Measurements from ENCODE around the gene OR10A4. TPM values are rescaled to one million over a fixed set of nuclear protein-coding genes. Genes with fewer than 3 reads are reported as not detected.
A peak's percentile ranks its signal among the peaks of the same experiment; 100 is the strongest.
"Not testable (repeated sequence)": the region's sequence is repeated elsewhere in the genome, so short reads cannot be mapped to it uniquely, and the experiment has no call there.

Gene OR10A4
- total and polyA plus RNA-seq, 2 experiments from 2014 or later, result not detected

DNA sequence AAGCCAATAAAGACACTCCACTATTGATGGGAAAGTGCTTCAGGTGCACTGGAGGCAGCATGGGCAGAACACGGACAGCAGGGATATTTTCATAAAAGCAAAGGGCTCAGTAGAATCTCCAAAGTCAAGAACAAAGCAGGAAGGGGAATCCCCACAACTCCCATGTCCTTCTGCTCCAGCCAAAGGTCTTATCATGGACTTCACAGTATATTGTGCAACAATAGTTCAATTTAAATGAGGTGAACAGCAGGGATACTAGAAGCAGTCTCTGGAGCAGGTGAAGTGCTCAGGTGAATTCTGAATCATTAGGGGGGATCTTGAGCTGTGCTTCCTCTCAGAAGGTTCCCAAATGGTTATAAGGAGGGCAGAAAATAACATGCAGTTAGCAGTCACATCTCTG is 22.5 kb downstream of the OR10A4 start:
- no peaks in the 10 kb centered on the region for H3K27me3 ChIP-seq
- H3K36me3 ChIP-seq (replicated peaks; ENCODE audit: insufficient read depth, low read depth), result no peaks in the 10 kb centered on the region
- no peaks in the 10 kb centered on the region for H4K20me1 ChIP-seq (ENCODE audit: insufficient read depth, poor library complexity, severe bottlenecking)
- no peak overlapping the region for H3K27ac ChIP-seq
- no peaks in the 10 kb centered on the region for H3K9me3 ChIP-seq (ENCODE audit: low read depth)
- WGBS (ENCODE audit: low lambda C conversion rate, missing lambda C conversion rate), result 73% methylated on average over 1 of the region's 1 CpG
- H3K79me2 ChIP-seq, result no peaks in the 10 kb centered on the region
- H3K9me2 ChIP-seq (replicated peaks; ENCODE audit: insufficient read depth), result no peaks in the 10 kb centered on the region
- DNase-seq (ENCODE audit: low spot score), result no peak
- H2AFZ ChIP-seq, result no peak overlapping the region
- H3K4me2 ChIP-seq, result no peak overlapping the region
- H3K4me1 ChIP-seq (ENCODE audit: insufficient read depth), result no peaks in the 10 kb centered on the region
- no peak for TF ChIP-seq EZH2 (IDR thresholded peaks at IDR 0.05; ENCODE audit: borderline replicate concordance)
- TF ChIP-seq, protein P1, sequence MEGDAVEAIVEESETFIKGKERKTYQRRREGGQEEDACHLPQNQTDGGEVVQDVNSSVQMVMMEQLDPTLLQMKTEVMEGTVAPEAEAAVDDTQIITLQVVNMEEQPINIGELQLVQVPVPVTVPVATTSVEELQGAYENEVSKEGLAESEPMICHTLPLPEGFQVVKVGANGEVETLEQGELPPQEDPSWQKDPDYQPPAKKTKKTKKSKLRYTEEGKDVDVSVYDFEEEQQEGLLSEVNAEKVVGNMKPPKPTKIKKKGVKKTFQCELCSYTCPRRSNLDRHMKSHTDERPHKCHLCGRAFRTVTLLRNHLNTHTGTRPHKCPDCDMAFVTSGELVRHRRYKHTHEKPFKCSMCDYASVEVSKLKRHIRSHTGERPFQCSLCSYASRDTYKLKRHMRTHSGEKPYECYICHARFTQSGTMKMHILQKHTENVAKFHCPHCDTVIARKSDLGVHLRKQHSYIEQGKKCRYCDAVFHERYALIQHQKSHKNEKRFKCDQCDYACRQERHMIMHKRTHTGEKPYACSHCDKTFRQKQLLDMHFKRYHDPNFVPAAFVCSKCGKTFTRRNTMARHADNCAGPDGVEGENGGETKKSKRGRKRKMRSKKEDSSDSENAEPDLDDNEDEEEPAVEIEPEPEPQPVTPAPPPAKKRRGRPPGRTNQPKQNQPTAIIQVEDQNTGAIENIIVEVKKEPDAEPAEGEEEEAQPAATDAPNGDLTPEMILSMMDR (IDR thresholded peaks at IDR 0.05; ENCODE audit: poor library complexity), result no peak
- H3K4me3 ChIP-seq, result no peak overlapping the region

DNA sequence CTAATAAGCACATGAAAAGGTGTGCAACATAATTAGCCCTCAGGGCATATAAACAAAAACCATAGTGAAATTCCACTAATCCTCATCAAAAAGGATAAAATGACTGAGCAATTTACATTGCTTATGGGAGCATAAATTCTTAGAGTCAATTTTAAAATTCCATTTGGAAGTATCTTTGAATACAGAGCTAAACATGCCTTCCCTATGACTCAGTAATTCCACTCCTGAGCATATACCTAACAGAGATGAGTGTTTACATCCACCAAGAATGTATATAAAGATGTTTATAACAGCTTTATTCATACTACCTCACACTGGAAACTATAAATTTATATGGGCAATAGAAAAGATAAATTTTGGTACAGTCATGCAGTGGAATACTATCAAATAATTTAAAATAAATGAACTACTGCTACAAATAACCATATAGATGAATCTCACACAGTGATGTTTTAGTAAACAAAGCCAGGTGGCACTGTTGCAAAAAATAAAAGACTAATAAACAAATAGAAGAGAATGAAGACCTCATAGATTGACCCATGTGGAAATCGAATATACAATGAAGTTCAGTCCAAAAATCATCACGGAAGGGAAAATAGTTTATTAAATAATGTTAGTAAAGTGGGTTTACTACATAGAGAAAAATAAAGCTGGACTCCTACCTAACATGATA is 24.0 kb downstream of the OR10A4 start:
- no peak for DNase-seq (ENCODE audit: low spot score)
- Histone ChIP-seq H3K79me2 (no peaks in the 10 kb centered on the region), H3K4me3 (no peak overlapping the region), H3K4me1 (ENCODE audit: insufficient read depth) (no peaks in the 10 kb centered on the region), H3K27ac (no peak overlapping the region), H3K27me3 (no peaks in the 10 kb centered on the region), H3K9me3 (ENCODE audit: low read depth) (no peaks in the 10 kb centered on the region), H2AFZ (no peak overlapping the region), H3K9me2 (replicated peaks; ENCODE audit: insufficient read depth) (no peaks in the 10 kb centered on the region), H4K20me1 (ENCODE audit: insufficient read depth, poor library complexity, severe bottlenecking) (no peaks in the 10 kb centered on the region), H3K36me3 (replicated peaks; ENCODE audit: insufficient read depth, low read depth) (no peaks in the 10 kb centered on the region), H3K4me2 (no peak overlapping the region)
- no peak for TF ChIP-seq EZH2phosphoT487 (IDR thresholded peaks at IDR 0.05; ENCODE audit: low read depth, severe bottlenecking, unreplicated experiment)
- TF ChIP-seq, protein P1 (IDR thresholded peaks at IDR 0.05; ENCODE audit: poor library complexity), result peak; percentile 13
- 87% methylated on average over 2 of the region's 2 CpGs for WGBS (ENCODE audit: low lambda C conversion rate, missing lambda C conversion rate)

DNA sequence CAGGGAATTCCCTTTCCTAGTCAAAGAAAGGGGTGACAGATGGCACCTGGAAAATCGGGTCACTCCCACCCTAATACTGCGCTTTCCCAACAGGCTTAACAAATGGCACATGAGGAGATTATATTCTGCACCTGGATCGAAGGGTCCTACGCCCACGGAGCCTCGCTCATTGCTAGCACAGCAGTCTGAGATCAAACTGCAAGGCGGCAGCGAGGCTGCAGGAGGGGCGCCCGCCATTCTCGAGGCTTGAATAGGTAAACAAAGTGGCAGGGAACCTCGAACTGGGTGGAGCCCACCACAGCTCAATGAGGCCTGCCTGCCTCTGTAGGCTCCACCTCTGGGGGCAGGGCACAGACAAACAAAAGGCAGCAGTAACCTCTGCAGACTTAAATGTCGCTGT is 28.4 kb downstream of the OR10A4 start:
- H3K36me3 ChIP-seq (replicated peaks; ENCODE audit: insufficient read depth, low read depth); H3K4me2 ChIP-seq; H3K27me3 ChIP-seq; H3K9me2 ChIP-seq (replicated peaks; ENCODE audit: insufficient read depth); H3K4me3 ChIP-seq; H4K20me1 ChIP-seq (ENCODE audit: insufficient read depth, poor library complexity, severe bottlenecking); H3K27ac ChIP-seq; DNase-seq (ENCODE audit: low spot score); H2AFZ ChIP-seq; H3K9me3 ChIP-seq (ENCODE audit: low read depth); H3K79me2 ChIP-seq; H3K4me1 ChIP-seq (ENCODE audit: insufficient read depth): not testable (repeated sequence)
- WGBS (ENCODE audit: low lambda C conversion rate, missing lambda C conversion rate), result 91% methylated on average over 13 of the region's 13 CpGs

DNA sequence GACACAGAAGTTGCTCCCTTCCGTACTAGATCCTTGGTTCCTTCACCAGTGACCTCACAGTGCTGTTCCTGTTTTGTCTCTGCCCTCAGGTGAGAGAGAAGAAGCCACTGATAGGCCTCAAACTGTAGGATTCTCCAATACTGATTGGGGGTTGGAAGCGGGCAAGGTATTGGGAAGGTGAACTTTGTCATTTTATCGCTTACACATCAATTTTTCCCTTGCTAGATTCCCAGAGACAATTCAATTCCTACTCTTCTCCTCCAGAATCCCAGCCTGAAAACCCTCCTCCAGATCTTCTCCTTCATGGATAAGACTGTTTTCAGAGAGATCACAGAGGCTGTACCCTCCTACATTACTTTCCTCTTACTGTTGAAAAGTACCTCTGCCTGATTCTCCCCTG is 35.0 kb downstream of the OR10A4 start:
- H3K79me2 ChIP-seq, result no peaks in the 10 kb centered on the region
- H3K9me2 ChIP-seq (replicated peaks; ENCODE audit: insufficient read depth), result no peaks in the 10 kb centered on the region
- no peak overlapping the region for H3K27ac ChIP-seq
- H4K20me1 ChIP-seq (ENCODE audit: insufficient read depth, poor library complexity, severe bottlenecking), result no peaks in the 10 kb centered on the region
- no peaks in the 10 kb centered on the region for H3K36me3 ChIP-seq (replicated peaks; ENCODE audit: insufficient read depth, low read depth)
- no peak overlapping the region for H2AFZ ChIP-seq
- H3K4me2 ChIP-seq, result no peak overlapping the region
- H3K4me1 ChIP-seq (ENCODE audit: insufficient read depth), result no peaks in the 10 kb centered on the region
- no peaks in the 10 kb centered on the region for H3K27me3 ChIP-seq
- no peak for TF ChIP-seq EZH2phosphoT487 (IDR thresholded peaks at IDR 0.05; ENCODE audit: low read depth, severe bottlenecking, unreplicated experiment)
- no peak for TF ChIP-seq EZH2 (IDR thresholded peaks at IDR 0.05; ENCODE audit: borderline replicate concordance)
- TF ChIP-seq, protein P1 (IDR thresholded peaks at IDR 0.05; ENCODE audit: poor library complexity), result no peak
- no peaks in the 10 kb centered on the region for H3K9me3 ChIP-seq (ENCODE audit: low read depth)
- no peak overlapping the region for H3K4me3 ChIP-seq
- no peak for DNase-seq (ENCODE audit: low spot score)
- 94% methylated on average over 3 of the region's 3 CpGs for WGBS (ENCODE audit: low lambda C conversion rate, missing lambda C conversion rate)
